Epithelial cell of esophagus (primary cell): ENCODE measurements around the gene NARS2.

Experiments
- DNase-seq: peaks from one replicate; pipeline ENCODE4 v3.0.0; 2010; ENCODE audit warnings: low read depth
- H3K4me3 ChIP-seq: 2 replicates; pipeline ENCODE4 v1.5.1; 2011; ENCODE audit warnings: mild to moderate bottlenecking, low read length, control low read depth
- TF ChIP-seq, protein P1 (sequence below): IDR thresholded peaks from 2 replicates; pipeline ENCODE4 v1.5.1; 2011; ENCODE audit warnings: low read depth, mild to moderate bottlenecking, low read length, control low read depth, inconsistent platforms; ENCODE audit not compliant: insufficient read depth; ENCODE audit errors: missing control alignments

Gene NARS2

DNA sequence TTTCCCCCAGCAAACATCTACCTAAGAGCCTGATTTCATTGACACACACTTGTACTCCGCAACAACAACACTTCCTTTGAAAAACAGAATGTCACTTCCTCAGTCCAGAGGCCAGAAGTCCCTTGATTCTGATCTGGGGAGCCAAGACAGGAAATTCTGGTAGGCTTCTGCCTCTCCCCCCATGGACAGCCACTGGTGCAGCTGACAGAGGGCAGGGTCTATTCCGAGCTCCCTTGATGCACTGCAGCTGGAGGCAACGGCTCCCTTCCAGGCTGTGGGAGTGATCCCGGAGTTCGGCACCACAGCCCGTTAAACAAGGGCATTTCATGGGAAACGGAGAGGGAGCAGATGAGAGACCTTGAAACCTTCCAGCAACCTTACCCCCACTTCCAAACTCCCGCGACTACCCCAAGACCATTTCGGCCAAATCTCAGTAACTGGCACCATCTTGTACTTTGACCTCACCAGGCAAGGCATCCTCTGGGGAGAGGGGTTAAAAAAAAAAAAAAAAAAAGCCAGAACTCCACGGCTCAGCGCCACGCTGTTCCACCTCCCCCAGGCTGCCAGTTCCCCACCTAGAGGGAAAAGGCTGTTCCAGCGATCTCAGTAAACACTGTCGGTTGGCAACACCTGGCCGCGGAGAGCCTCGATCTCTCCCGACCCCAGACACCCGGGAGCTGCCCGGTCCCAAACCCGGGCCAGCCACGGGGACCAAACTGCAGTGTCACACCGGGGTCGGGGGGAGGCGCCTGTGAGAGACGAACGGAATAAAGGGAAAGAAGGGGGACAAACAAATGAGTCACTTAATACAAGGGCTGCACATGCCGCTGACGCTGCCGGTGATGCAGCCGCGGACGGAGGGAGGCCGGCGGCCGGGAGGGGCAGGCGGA, 158.1 kb downstream of the NARS2 start:
- peak overlapping the region; percentile 57 for H3K4me3 ChIP-seq
- TF ChIP-seq, protein P1, sequence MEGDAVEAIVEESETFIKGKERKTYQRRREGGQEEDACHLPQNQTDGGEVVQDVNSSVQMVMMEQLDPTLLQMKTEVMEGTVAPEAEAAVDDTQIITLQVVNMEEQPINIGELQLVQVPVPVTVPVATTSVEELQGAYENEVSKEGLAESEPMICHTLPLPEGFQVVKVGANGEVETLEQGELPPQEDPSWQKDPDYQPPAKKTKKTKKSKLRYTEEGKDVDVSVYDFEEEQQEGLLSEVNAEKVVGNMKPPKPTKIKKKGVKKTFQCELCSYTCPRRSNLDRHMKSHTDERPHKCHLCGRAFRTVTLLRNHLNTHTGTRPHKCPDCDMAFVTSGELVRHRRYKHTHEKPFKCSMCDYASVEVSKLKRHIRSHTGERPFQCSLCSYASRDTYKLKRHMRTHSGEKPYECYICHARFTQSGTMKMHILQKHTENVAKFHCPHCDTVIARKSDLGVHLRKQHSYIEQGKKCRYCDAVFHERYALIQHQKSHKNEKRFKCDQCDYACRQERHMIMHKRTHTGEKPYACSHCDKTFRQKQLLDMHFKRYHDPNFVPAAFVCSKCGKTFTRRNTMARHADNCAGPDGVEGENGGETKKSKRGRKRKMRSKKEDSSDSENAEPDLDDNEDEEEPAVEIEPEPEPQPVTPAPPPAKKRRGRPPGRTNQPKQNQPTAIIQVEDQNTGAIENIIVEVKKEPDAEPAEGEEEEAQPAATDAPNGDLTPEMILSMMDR = peak; percentile 29
- DNase-seq = peak; percentile 69

DNA sequence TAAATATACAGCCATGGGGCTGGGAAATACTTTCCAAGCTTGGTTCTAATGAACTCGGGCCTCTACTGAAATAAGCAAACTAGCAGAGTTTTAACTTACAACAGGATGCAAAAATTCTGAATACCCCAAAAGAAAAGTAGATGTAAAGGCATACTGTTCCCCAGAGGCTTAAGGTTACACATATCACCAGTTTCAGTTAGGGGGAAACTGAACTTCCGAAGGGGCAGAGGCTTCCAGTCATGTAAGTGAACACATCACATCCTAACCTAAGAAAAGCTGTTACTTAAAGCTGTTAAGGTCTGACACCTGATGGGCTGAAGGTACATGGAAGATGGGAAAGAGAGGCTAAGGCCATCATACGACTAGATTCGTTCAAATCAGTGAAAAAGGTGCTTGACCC, 159.3 kb downstream of the NARS2 start:
- TF ChIP-seq, protein P1 = no peak
- no peak overlapping the region for H3K4me3 ChIP-seq
- DNase-seq = no peak

DNA sequence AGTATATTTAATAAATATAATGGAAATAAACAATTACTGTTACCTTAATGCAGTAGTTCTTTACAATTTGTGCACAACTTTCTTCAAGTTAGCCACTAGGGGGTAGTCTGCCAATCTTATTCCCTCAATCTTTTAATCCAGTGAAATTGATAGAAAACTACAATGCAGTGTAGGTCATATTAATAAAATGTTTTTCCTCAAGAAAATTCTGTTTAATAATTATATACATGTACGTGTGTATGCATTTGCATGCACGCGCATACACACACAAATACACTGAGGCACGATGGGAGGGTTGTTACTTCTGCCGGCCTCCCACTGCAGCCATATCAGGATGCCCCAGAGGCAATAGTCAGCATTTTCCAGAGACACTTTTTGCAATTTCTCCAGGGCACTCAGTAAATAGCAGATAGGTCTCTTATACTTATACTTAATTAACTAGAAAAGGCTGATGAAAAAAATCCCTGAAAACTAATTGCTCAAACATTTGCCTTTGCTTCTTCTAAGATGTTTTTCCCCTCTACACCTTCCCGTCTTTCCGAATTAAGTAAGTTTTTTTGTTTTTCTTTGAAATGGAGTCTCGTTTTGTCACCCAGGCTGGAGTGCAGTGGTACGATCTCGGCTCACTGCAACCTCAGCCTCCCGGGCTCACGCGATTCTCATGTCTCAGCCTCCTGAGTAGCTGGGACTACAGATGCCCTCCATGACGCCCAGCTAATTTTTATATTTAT, 160.2 kb downstream of the NARS2 start:
- TF ChIP-seq, protein P1 = peak; percentile 58
- DNase-seq = peak; percentile 35
- H3K4me3 ChIP-seq = no peak overlapping the region

DNA sequence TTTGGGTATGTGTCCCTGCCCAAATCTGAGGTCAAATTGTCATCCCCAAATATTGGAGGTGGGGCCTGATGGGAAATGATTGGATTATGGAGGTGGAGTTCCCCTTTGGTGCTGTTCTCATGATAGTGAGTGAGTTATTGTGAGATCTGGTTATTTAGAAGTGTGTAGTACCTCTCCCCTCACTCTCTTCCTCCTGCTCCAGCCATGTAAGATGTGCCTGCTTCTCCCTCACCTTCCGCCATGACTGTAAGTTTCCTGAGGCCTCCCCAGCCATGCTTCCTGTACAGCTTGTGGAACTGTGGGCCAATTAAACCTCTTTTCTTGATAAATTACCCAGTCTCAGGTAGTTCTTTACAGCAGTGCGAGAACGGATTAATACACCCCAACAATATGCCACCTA, 166.0 kb downstream of the NARS2 start:
- TF ChIP-seq, protein P1 = no peak
- no peak overlapping the region for H3K4me3 ChIP-seq
- no peak for DNase-seq

DNA sequence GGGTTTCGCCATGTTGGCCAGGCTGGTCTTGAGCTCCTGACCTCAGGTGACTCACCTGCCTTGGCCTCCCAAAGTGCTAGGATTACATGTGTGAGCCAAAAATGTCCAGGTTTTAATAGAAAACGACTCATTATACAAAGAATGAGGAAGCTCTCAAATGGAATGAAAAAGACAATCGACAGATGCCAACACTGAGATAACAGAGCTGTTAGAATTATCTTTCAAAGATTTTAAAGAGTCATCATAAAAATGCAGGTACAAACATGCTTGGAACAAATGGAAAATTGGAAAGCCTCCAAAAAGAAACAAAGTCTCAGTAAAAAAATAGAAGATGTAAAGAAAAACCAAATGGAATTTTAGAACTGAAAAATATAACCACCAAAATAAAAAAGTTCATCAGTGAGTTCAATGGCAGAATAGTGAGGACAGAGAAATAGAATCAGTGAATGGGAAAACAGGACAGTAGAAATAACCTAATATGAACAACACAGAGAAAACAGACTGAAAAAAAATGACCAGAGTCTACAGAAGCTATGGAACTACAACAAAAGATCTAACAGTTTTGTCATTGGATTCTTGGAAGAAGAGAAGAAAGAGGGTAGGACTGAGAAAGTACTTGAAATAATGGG, 168.0 kb downstream of the NARS2 start:
- TF ChIP-seq, protein P1 = no peak
- no peak overlapping the region for H3K4me3 ChIP-seq
- DNase-seq = peak; percentile 34

DNA sequence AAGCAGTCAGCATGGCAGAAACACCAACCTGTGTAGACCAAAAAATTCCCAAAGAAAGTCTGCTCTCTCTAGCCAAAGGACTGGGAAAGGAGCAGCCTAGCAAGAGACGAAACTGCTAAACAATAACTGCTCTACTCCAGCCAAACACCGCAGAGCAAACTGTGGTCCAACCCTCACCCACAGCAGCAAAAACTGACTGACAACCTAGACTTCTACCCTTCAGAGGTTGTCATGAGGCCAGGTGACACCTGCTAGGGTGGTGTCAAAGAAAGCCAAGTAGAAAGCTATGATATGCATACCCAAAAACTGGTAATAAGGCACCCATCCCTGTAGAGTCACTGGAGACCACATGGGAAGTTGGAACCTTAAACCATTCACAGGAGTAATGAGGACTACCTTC, 168.9 kb downstream of the NARS2 start:
- TF ChIP-seq, protein P1 = no peak
- no peak overlapping the region for H3K4me3 ChIP-seq
- no peak for DNase-seq
